Prostate gland (tissue), 2 donors: ENCODE measurements around the gene SLC6A6. TPM values are rescaled to one million over a fixed set of nuclear protein-coding genes. Genes with fewer than 3 reads are reported as not detected.

Source experiments
- DNase-seq: peaks from one replicate; pipeline ENCODE4 v3.0.0-alpha.2; 2019; ENCODE audit warnings: low spot score
- H3K27ac ChIP-seq, 2 donors: fragments of 200-600 bp; sonication (generic); 2 replicates each; pipeline ENCODE4 v1.5.1; 2017 to 2019
- H3K27me3 ChIP-seq: fragments of 200-600 bp; sonication (generic); replicated peaks from 2 replicates; pipeline ENCODE4 v1.5.1; 2019; ENCODE audit not compliant: insufficient read depth
- H3K36me3 ChIP-seq, 2 donors: fragments of 200-600 bp; sonication (generic); 1 replicate in 1 of 2; 2 replicates in 1 of 2; pipeline versions ENCODE4 v1.5.1 to v1.8.1; 2017 to 2019
- H3K4me1 ChIP-seq: fragments of 200-600 bp; sonication (generic); replicated peaks from 2 replicates; pipeline ENCODE4 v1.5.1; 2019
- H3K4me3 ChIP-seq, 2 donors: fragments of 200-600 bp; sonication (generic); 2 replicates each; pipeline ENCODE4 v1.5.1; 2017 to 2019
- H3K9me3 ChIP-seq: fragments of 200-600 bp; sonication (generic); 2 replicates; pipeline ENCODE4 v1.5.1; 2017
- POLR2A ChIP-seq: fragments of 450-650 bp; IDR thresholded peaks from one replicate; pipeline ENCODE4 v1.6.1; 2016; ENCODE audit warnings: antibody characterized with exemption, mild to moderate bottlenecking
- POLR2AphosphoS5 ChIP-seq: sonication (generic); formaldehyde crosslinking; IDR thresholded peaks from one replicate; pipeline ENCODE4 v1.6.1; 2017; ENCODE audit warnings: antibody characterized with exemption
- WGBS: methylation state at CpG from one replicate; pipeline ENCODE4 v1.1.5; 2018; 5-methylcytosine and 5-hydroxymethylcytosine counted together
- intact Hi-C: fragments of 100-400 bp; cut with DNase I; formaldehyde crosslinking; loops from one replicate; pipeline ENCODE4 v1.14.2; 2022
- total RNA-seq, 2 donors: library from RNA; depleted of rRNA; stranded (reverse); fragments of >200 nt; gene quantifications; one replicate each; pipeline ENCODE4 v1.1.0, GENCODE V29; 2016
- TF ChIP-seq, protein P1 (sequence below), 4 experiments: fragments of 200-600 bp in 2 of 4; fragments of 450-650 bp in 2 of 4; sonication (generic) in 2 of 4; IDR thresholded peaks; 1 replicate in 3 of 4; 2 replicates in 1 of 4; pipeline ENCODE4 v1.5.1; 2016 to 2019; ENCODE audit warnings: antibody characterized with exemption in 4 of 4, mild to moderate bottlenecking in 2 of 4, moderate library complexity in 2 of 4

The SLC6A6 gene
- total RNA-seq, 2 donors from 2014 or later: 6.9 to 24.5 TPM

DNA sequence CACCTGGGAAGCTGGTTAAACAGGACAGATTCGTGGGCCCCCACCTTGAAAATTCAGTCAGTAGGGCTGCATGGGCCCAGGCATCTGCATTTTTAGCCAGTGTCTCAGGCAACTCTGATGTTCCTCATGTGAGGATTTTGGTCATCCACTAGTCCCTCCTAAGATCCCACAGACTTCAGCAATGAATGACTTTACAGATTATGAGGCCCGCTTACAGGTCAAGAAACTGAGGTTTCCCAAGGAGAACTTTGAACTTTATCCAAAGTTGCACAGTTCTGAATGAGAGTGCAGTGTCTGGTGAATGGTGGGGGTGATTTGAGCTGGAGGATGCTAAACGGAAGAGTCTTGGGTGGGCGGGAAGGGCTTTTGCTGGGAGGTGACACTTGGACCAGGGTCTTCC lies 27.2 kb downstream of the SLC6A6 start:
- no peaks in the 10 kb centered on the region for H3K36me3 ChIP-seq
- no peak for DNase-seq
- H3K4me3 ChIP-seq: no peak overlapping the region
- 82% methylated on average over 4 of the region's 4 CpGs for WGBS
- H3K9me3 ChIP-seq: no peaks in the 10 kb centered on the region
- intact Hi-C loops: no loop called here
- TF ChIP-seq POLR2A (no peak), POLR2AphosphoS5 (no peak)
- TF ChIP-seq, protein P1, sequence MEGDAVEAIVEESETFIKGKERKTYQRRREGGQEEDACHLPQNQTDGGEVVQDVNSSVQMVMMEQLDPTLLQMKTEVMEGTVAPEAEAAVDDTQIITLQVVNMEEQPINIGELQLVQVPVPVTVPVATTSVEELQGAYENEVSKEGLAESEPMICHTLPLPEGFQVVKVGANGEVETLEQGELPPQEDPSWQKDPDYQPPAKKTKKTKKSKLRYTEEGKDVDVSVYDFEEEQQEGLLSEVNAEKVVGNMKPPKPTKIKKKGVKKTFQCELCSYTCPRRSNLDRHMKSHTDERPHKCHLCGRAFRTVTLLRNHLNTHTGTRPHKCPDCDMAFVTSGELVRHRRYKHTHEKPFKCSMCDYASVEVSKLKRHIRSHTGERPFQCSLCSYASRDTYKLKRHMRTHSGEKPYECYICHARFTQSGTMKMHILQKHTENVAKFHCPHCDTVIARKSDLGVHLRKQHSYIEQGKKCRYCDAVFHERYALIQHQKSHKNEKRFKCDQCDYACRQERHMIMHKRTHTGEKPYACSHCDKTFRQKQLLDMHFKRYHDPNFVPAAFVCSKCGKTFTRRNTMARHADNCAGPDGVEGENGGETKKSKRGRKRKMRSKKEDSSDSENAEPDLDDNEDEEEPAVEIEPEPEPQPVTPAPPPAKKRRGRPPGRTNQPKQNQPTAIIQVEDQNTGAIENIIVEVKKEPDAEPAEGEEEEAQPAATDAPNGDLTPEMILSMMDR (IDR thresholded peaks at IDR 0.05): no peak
- no peaks in the 10 kb centered on the region for H3K27me3 ChIP-seq
- no peak overlapping the region for H3K27ac ChIP-seq
- H3K4me1 ChIP-seq: no peaks in the 10 kb centered on the region

DNA sequence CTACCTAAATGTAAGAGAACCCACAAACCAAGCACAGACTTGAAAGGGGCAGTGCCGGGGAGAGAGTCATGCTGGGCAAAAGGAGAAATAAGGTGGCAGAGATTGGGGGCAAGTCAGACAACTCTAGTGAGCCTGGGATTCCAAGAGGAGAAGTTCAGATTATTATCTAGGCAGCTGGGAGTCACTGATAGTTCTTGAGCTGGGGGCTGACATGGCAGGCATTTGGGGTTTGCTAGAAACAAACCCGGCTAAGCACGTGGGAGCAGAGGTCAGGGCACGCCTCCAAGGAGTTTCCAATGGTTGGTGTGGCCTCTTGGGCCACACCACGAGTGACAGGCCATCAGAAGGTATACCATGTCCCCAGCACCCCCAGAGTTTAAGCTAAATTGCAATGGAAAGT lies 27.6 kb downstream of the SLC6A6 start:
- TF ChIP-seq POLR2A (no peak), POLR2AphosphoS5 (no peak)
- TF ChIP-seq, protein P1 (IDR thresholded peaks at IDR 0.05): no peak
- Histone ChIP-seq H3K27me3 (no peaks in the 10 kb centered on the region), H3K4me3 (no peak overlapping the region), H3K9me3 (no peaks in the 10 kb centered on the region), H3K4me1 (no peaks in the 10 kb centered on the region), H3K36me3 (no peaks in the 10 kb centered on the region), H3K27ac (no peak overlapping the region)
- intact Hi-C loops: no loop called here
- WGBS: 86% methylated on average over 5 of the region's 5 CpGs
- DNase-seq: no peak

GRCh38 chr3:14430706-14431451 lies 28.5 kb downstream of the SLC6A6 start:
- intact Hi-C loops: no loop called here
- WGBS: 82% methylated on average over 12 of the region's 12 CpGs
- Histone ChIP-seq H3K9me3 (no peaks in the 10 kb centered on the region), H3K27me3 (no peaks in the 10 kb centered on the region), H3K4me1 (no peaks in the 10 kb centered on the region), H3K36me3 (no peaks in the 10 kb centered on the region), H3K4me3 (no peak overlapping the region), H3K27ac (no peak overlapping the region)
- no peak for DNase-seq
- TF ChIP-seq POLR2A (no peak), POLR2AphosphoS5 (no peak)
- TF ChIP-seq, protein P1 (IDR thresholded peaks at IDR 0.05): no peak

DNA sequence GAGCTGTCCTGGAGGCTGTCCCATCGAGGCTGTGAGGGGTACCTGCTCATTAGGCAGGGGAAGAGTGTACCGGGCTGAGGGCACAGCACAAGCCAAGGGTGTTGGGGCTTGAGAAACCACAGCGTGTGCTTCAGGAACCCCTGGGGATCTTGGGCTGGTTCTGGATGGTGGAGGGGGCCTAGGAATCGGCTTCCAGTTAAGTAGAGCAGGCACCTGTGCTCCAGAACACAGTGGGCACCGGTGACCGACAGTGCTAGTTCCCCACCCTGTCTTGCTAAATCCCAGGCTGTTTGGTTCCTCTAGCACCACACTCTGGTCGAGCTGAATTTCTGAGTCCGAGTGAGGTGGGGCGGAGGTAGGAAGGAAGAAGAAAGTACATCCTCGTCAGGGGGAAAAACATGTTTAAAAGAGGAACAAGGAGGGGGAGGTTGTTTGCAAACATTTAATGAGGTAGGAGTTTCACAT lies 29.1 kb downstream of the SLC6A6 start:
- TF ChIP-seq POLR2A (no peak), POLR2AphosphoS5 (no peak)
- TF ChIP-seq, protein P1 (IDR thresholded peaks at IDR 0.05): no peak
- 89% methylated on average over 10 of the region's 10 CpGs for WGBS
- DNase-seq: no peak
- Histone ChIP-seq H3K4me3 (no peak overlapping the region), H3K27ac (no peak overlapping the region), H3K27me3 (no peaks in the 10 kb centered on the region), H3K9me3 (no peaks in the 10 kb centered on the region), H3K4me1 (no peaks in the 10 kb centered on the region), H3K36me3 (no peaks in the 10 kb centered on the region)
- intact Hi-C loops: no loop called here
